CD14-positive monocyte (primary cell): ENCODE measurements around the gene SLC10A4. TPM values are rescaled to one million over a fixed set of nuclear protein-coding genes. Genes with fewer than 3 reads are reported as not detected.

Experiments used
- DNase-seq, 3 donors: peaks; one replicate each; pipeline ENCODE4 v3.0.0-alpha.2; 2011 to 2022
- H2AFZ ChIP-seq: 2 replicates; pipeline ENCODE4 v1.6.0; 2012; ENCODE audit warnings: mild to moderate bottlenecking, low read depth, low read length, inconsistent platforms; ENCODE audit not compliant: insufficient read depth, poor library complexity, severe bottlenecking
- H3K27ac ChIP-seq, 2 donors: 1 replicate in 1 of 2; 2 replicates in 1 of 2; pipeline ENCODE4 v1.5.1; 2012 to 2013; ENCODE audit warnings: low read length in 2 of 2, control low read depth in 1 of 2, inconsistent platforms in 1 of 2, low read depth in 1 of 2, mild to moderate bottlenecking in 1 of 2
- H3K27me3 ChIP-seq, 2 donors: one replicate each; pipeline versions ENCODE4 v1.6.0 to v1.6.1; 2011 to 2013; ENCODE audit warnings: low read length in 2 of 2; ENCODE audit not compliant: control insufficient read depth in 2 of 2, insufficient read depth in 2 of 2
- H3K36me3 ChIP-seq, 2 donors: replicated peaks in 1 of 2; 1 replicate in 1 of 2; 2 replicates in 1 of 2; pipeline versions ENCODE4 v1.5.1 to v1.6.1; 2012 to 2013; ENCODE audit warnings: low read length in 2 of 2, control low read depth in 1 of 2, inconsistent platforms in 1 of 2, mild to moderate bottlenecking in 1 of 2; ENCODE audit not compliant: insufficient read depth in 2 of 2, control insufficient read depth in 1 of 2
- H3K4me1 ChIP-seq, 2 donors: 1 replicate in 1 of 2; 2 replicates in 1 of 2; pipeline versions ENCODE4 v1.5.1 to v1.6.1; 2012 to 2013; ENCODE audit warnings: low read length in 2 of 2, control low read depth in 1 of 2, inconsistent platforms in 1 of 2, mild to moderate bottlenecking in 1 of 2, moderate library complexity in 1 of 2; ENCODE audit not compliant: insufficient read depth in 2 of 2, control insufficient read depth in 1 of 2
- H3K4me2 ChIP-seq: replicated peaks from 2 replicates; pipeline ENCODE3; 2012; ENCODE audit warnings: low read length, moderate library complexity, mild to moderate bottlenecking; ENCODE audit not compliant: poor library complexity, severe bottlenecking; ENCODE audit errors: extremely low read depth
- H3K4me3 ChIP-seq, 3 experiments: fragments of 200-600 bp in 1 of 3; sonication (generic) in 1 of 3; replicated peaks in 1 of 3; 1 replicate in 2 of 3; 2 replicates in 1 of 3; pipeline ENCODE4 v1.5.1; 2011 to 2013; ENCODE audit warnings: low read length in 3 of 3, mild to moderate bottlenecking in 3 of 3, control low read depth in 2 of 3, low read depth in 2 of 3, inconsistent platforms in 1 of 3, moderate library complexity in 1 of 3
- H3K79me2 ChIP-seq: 2 replicates; pipeline ENCODE4 v1.6.0; 2012; ENCODE audit warnings: mild to moderate bottlenecking, control low read depth, inconsistent platforms, low read length, moderate library complexity; ENCODE audit not compliant: insufficient read depth
- H3K9ac ChIP-seq: 2 replicates; pipeline ENCODE4 v1.6.0; 2017; ENCODE audit warnings: low read length, mild to moderate bottlenecking; ENCODE audit not compliant: insufficient read depth, poor library complexity, severe bottlenecking
- H3K9me3 ChIP-seq, 2 donors: replicated peaks in 1 of 2; 1 replicate in 1 of 2; 2 replicates in 1 of 2; pipeline versions ENCODE4 v1.5.1 to v1.6.1; 2012 to 2013; ENCODE audit warnings: low read length in 2 of 2, control low read depth in 1 of 2; ENCODE audit not compliant: control insufficient read depth in 1 of 2, insufficient read depth in 1 of 2
- H4K20me1 ChIP-seq: 2 replicates; pipeline ENCODE4 v1.6.0; 2012; ENCODE audit warnings: mild to moderate bottlenecking, low read length, control low read depth, moderate library complexity; ENCODE audit not compliant: insufficient read depth
- H3K27ac Mint-ChIP-seq, 7 donors: one replicate each; pipeline ENCODE4 v1.8.0; 2020; ENCODE audit warnings: mild to moderate bottlenecking in 7 of 7, mixed read lengths in 7 of 7, moderate library complexity in 6 of 7, inconsistent platforms in 2 of 7
- H3K27me3 Mint-ChIP-seq, 3 donors: one replicate each; pipeline ENCODE4 v1.8.0; 2021 to 2022; ENCODE audit warnings: low read depth in 3 of 3, mild to moderate bottlenecking in 3 of 3, mixed read lengths in 3 of 3, moderate library complexity in 3 of 3, inconsistent platforms in 1 of 3
- H3K36me3 Mint-ChIP-seq, 2 donors: one replicate each; pipeline ENCODE4 v1.8.0; 2020; ENCODE audit warnings: mixed read lengths in 2 of 2, inconsistent platforms in 1 of 2, mild to moderate bottlenecking in 1 of 2
- H3K4me1 Mint-ChIP-seq: one replicate; pipeline ENCODE4 v1.8.0; 2020; ENCODE audit warnings: mild to moderate bottlenecking, mixed read lengths
- H3K4me3 Mint-ChIP-seq, 2 donors: one replicate each; pipeline ENCODE4 v1.8.0; 2020; ENCODE audit warnings: mild to moderate bottlenecking in 2 of 2, mixed read lengths in 2 of 2, moderate library complexity in 1 of 2
- H3K9me3 Mint-ChIP-seq, 7 donors: one replicate each; pipeline ENCODE4 v1.8.0; 2020 to 2022; ENCODE audit warnings: mixed read lengths in 7 of 7, mild to moderate bottlenecking in 6 of 7, moderate library complexity in 6 of 7, inconsistent platforms in 2 of 7
- CTCF ChIP-seq: fragments of 200-600 bp; IDR thresholded peaks from one replicate; pipeline ENCODE4 v1.8.0; 2022; ENCODE audit warnings: antibody characterized with exemption, mild to moderate bottlenecking
- WGBS: methylation state at CpG from one replicate; pipeline ENCODE4 v1.1.5; 2013; ENCODE audit warnings: missing lambda C conversion rate; ENCODE audit not compliant: insufficient coverage; 5-methylcytosine and 5-hydroxymethylcytosine counted together
- intact Hi-C, 2 donors: fragments of 100-400 bp; cut with micrococcal nuclease; formaldehyde crosslinking; loops; one replicate each; pipeline versions ENCODE4 v1.15.0 to v1.15.1; 2023
- polyA plus RNA-seq, 3 donors: library from polyadenylated mRNA; depleted of rRNA in 1 of 3; unstranded in 2 of 3; stranded (reverse) in 1 of 3; fragments of 300-500 nt in 2 of 3; fragments of >200 nt in 1 of 3; fragmentation: Illumina TruSeq in 2 of 3; gene quantifications; 1 replicate in 2 of 3; 2 replicates in 1 of 3; pipeline ENCODE4 v1.2.3, GENCODE V29; 2012 to 2021

The SLC10A4 gene
- polyA plus RNA-seq, 3 donors: not detected

- Mint-ChIP-seq H3K27ac (no peak overlapping the region), H3K36me3 (no peaks in the 10 kb centered on the region), H3K27me3 (peaks cover 5 to 6% (median 6%) of the 10 kb centered on the region in 3 donors), H3K9me3 (peaks cover 0 to 4% (median 1%) of the 10 kb centered on the region in 7 donors), H3K4me1 (no peaks in the 10 kb centered on the region), H3K4me3 (no peak overlapping the region)
- Histone ChIP-seq H3K9ac (no peak overlapping the region), H2AFZ (no peak overlapping the region), H3K4me2 (no peak overlapping the region), H4K20me1 (no peaks in the 10 kb centered on the region), H3K36me3 (no peaks in the 10 kb centered on the region), H3K9me3 (no peaks in the 10 kb centered on the region), H3K27ac (no peak overlapping the region), H3K4me3 (no peak overlapping the region), H3K4me1 (no peaks in the 10 kb centered on the region), H3K79me2 (no peaks in the 10 kb centered on the region), H3K27me3 (no peaks in the 10 kb centered on the region)
- no peak for TF ChIP-seq CTCF
- DNase-seq: no peak
- intact Hi-C loops: no loop called here
- WGBS: 46% methylated on average over 2 of the region's 5 CpGs
These were observed 15.3 kb upstream of the SLC10A4 start for GRCh38 chr4:48467891-48468290.

GRCh38 chr4:48470137-48470536 is 13.0 kb upstream of the SLC10A4 start:
- intact Hi-C loops: no loop called here
- no peak overlapping the region for H3K9ac ChIP-seq
- Mint-ChIP-seq H3K4me1 (no peaks in the 10 kb centered on the region), H3K9me3 (peaks cover 0 to 4% (median 1%) of the 10 kb centered on the region in 7 donors), H3K27me3 (peaks cover 6 to 7% (median 6%) of the 10 kb centered on the region in 3 donors), H3K27ac (no peak overlapping the region), H3K4me3 (no peak overlapping the region), H3K36me3 (no peaks in the 10 kb centered on the region)
- H3K36me3 ChIP-seq: no peaks in the 10 kb centered on the region
- H2AFZ ChIP-seq: no peak overlapping the region
- no peaks in the 10 kb centered on the region for H3K9me3 ChIP-seq
- no peak overlapping the region for H3K4me3 ChIP-seq
- no peaks in the 10 kb centered on the region for H4K20me1 ChIP-seq
- no peaks in the 10 kb centered on the region for H3K27me3 ChIP-seq
- DNase-seq: no peak
- no peaks in the 10 kb centered on the region for H3K4me1 ChIP-seq
- no peak overlapping the region for H3K4me2 ChIP-seq
- WGBS: no CpG with 5 or more reads among the region's 1 CpG
- H3K79me2 ChIP-seq: no peaks in the 10 kb centered on the region
- no peak for TF ChIP-seq CTCF
- H3K27ac ChIP-seq: no peak overlapping the region
